Psoas muscle (tissue), 8 donors: Measurements from ENCODE around the gene ZNF521. TPM values are rescaled to one million over a fixed set of nuclear protein-coding genes. Genes with fewer than 3 reads are reported as not detected.
A peak's percentile ranks its signal among the peaks of the same experiment; 100 is the strongest.

Source experiments
- ATAC-seq, 4 donors: fragments of 200-7000 bp; cut with Tn5 transposase; one replicate each; pipeline ENCODE4 v1.9.1; 2020; ENCODE audit warnings: moderate library complexity in 3 of 4, mild to moderate bottlenecking in 2 of 4
- DNase-seq, 2 donors: peaks; one replicate each; pipeline ENCODE4 v3.0.0-alpha.2; 2020
- H3K27ac ChIP-seq: fragments of 200-600 bp; one replicate; pipeline ENCODE4 v1.8.0; 2022
- H3K27me3 ChIP-seq, 3 donors: fragments of 200-600 bp in 1 of 3; one replicate each; pipeline versions ENCODE4 v1.6.1 to v1.8.0; 2013 to 2022; ENCODE audit warnings: low read length in 2 of 3, mild to moderate bottlenecking in 2 of 3, moderate library complexity in 1 of 3; ENCODE audit not compliant: insufficient read depth in 3 of 3
- H3K36me3 ChIP-seq, 2 donors: fragments of 200-600 bp in 1 of 2; one replicate each; pipeline versions ENCODE4 v1.6.1 to v1.8.0; 2013 to 2022; ENCODE audit warnings: low read depth in 1 of 2, mild to moderate bottlenecking in 1 of 2, moderate library complexity in 1 of 2; ENCODE audit not compliant: insufficient read depth in 1 of 2
- H3K4me1 ChIP-seq: fragments of 200-600 bp; one replicate; pipeline ENCODE4 v1.8.0; 2022
- H3K4me3 ChIP-seq: fragments of 200-600 bp; one replicate; pipeline ENCODE4 v1.8.0; 2022; ENCODE audit warnings: mild to moderate bottlenecking
- H3K9me3 ChIP-seq: fragments of 200-600 bp; one replicate; pipeline ENCODE4 v1.8.0; 2022
- WGBS, 3 donors: extraction: QIAGEN DNeasy Blood & Tissue Kit; methylation state at CpG; one replicate each; pipeline versions ENCODE4 v1.1.6 to v1.1.7; 2013; 5-methylcytosine and 5-hydroxymethylcytosine counted together
- intact Hi-C, 2 donors: fragments of 100-400 bp; cut with DNase I; formaldehyde crosslinking; loops; one replicate each; pipeline versions ENCODE4 v1.11.0 to v1.14.2; 2022
- polyA plus RNA-seq, 3 donors: library from polyadenylated mRNA; stranded (reverse); fragments of 200-250 nt; gene quantifications; one replicate each; pipeline ENCODE4 v1.2.3, GENCODE V29; 2013
- total RNA-seq, 4 donors: library from RNA; stranded (reverse); fragmentation: NEBNext Ultra II Directional in 2 of 4; extraction: Animal tissue kit (Norgen Biotek cat#: 25700) in 2 of 4; gene quantifications; one replicate each; pipeline versions ENCODE4 v1.2.1 to v1.2.4, GENCODE V29; 2021 to 2023
- TF ChIP-seq, protein P1 (sequence below): fragments of 200-600 bp; IDR thresholded peaks from one replicate; pipeline ENCODE4 v1.8.0; 2022; ENCODE audit warnings: antibody characterized with exemption
- donor health status: healthy with polysubstance abuse.
- donor health status: DM: no; HTN: no; CAD: no; lungs with moderate emphysema.
- donor health status: Bipolar disorder and iron deficiency.
- donor health status: healthy.
- donor health status: DM: yes; HTN: yes; CAD: no.
- donor health status: DM: no; HTN: no; CAD: no.
- donor health status: DM: no; HTN: no; CAD: no.
- donor health status: DM: yes; HTN: yes; CAD: no.

The ZNF521 gene
- total and polyA plus RNA-seq, 7 donors: 1.8 to 13.2 (median 4.2) TPM

DNA sequence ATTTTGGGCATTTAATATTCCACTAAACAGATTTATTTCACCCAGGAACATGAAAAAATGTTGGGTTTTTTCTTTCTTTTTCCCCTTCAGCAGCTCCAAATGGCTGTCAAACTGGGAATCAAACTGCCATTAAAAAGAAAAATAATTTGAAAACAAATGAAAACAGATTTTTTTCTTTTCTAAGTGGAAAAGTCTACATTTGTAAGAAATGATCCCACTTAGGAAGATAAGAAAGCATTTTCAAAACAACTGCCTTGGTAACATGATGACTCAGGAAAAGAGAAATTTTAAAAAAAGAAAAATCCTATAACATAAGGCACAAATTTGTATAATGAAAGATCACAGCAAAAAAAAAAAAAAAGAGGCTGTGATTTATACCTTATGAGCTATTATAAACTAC lies 20.0 kb downstream of the ZNF521 start:
- H3K27me3 ChIP-seq: no peaks in the 10 kb centered on the region
- no peaks in the 10 kb centered on the region for H3K36me3 ChIP-seq
- TF ChIP-seq, protein P1, sequence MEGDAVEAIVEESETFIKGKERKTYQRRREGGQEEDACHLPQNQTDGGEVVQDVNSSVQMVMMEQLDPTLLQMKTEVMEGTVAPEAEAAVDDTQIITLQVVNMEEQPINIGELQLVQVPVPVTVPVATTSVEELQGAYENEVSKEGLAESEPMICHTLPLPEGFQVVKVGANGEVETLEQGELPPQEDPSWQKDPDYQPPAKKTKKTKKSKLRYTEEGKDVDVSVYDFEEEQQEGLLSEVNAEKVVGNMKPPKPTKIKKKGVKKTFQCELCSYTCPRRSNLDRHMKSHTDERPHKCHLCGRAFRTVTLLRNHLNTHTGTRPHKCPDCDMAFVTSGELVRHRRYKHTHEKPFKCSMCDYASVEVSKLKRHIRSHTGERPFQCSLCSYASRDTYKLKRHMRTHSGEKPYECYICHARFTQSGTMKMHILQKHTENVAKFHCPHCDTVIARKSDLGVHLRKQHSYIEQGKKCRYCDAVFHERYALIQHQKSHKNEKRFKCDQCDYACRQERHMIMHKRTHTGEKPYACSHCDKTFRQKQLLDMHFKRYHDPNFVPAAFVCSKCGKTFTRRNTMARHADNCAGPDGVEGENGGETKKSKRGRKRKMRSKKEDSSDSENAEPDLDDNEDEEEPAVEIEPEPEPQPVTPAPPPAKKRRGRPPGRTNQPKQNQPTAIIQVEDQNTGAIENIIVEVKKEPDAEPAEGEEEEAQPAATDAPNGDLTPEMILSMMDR: no peak
- H3K27ac ChIP-seq: no peak overlapping the region
- DNase-seq (no peak), ATAC-seq (no peak)
- intact Hi-C loops: no loop called here
- peaks cover 6% of the 10 kb centered on the region for H3K4me1 ChIP-seq
- H3K4me3 ChIP-seq: no peak overlapping the region
- H3K9me3 ChIP-seq: no peaks in the 10 kb centered on the region

DNA sequence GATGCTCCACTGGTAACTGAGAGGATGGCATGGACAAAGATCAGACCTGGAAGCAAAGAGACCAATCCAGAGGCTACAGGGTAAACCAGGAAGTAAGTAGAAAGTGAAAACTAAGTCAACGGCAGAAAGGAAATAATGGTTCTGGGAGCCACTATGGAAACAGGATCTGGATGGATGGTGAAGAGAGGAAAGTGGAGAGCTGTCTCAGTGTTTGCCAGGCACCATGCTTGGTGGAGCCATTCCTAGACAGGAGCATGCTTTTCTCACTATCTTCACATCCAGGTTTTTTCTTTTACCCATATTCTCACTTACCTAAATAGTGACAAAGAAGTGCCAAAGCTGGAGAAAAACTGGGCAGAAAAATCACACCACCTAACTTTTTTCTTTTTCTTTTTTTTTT lies 22.2 kb downstream of the ZNF521 start:
- no peak overlapping the region for H3K4me3 ChIP-seq
- 53 to 57% (median 53%) methylated on average over 1 of the region's 1 CpG for WGBS, 3 donors
- intact Hi-C loops: no loop called here
- ATAC-seq: no peak
- H3K4me1 ChIP-seq: peaks cover 18% of the 10 kb centered on the region
- H3K9me3 ChIP-seq: no peaks in the 10 kb centered on the region
- DNase-seq: no peak
- no peak overlapping the region for H3K27ac ChIP-seq
- no peaks in the 10 kb centered on the region for H3K36me3 ChIP-seq
- TF ChIP-seq, protein P1: no peak
- H3K27me3 ChIP-seq: no peaks in the 10 kb centered on the region

DNA sequence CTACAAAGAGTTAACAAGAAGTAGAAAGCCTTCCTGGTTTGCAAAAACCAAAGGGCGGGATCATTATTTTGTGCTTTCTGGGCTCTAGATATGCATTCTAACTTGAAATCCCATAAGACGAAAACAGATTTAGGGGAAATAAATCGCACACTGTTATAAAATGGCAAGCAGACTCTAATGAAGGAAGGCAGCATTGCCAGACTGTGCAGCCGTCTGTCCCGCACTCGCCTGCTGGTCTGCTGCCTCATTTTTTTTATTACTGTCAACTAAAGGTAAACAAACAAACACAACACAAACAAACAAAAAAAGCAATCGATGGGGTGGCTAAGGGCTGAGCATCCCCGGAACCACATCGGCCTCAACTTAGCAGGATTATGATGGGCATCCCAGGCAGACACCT lies 24.4 kb downstream of the ZNF521 start:
- H3K27me3 ChIP-seq: no peaks in the 10 kb centered on the region
- ATAC-seq (no peak), DNase-seq (no peak)
- TF ChIP-seq, protein P1: no peak
- H3K4me1 ChIP-seq: peaks cover 18% of the 10 kb centered on the region
- H3K9me3 ChIP-seq: no peaks in the 10 kb centered on the region
- H3K36me3 ChIP-seq: no peaks in the 10 kb centered on the region
- no peak overlapping the region for H3K27ac ChIP-seq
- H3K4me3 ChIP-seq: no peak overlapping the region
- 40 to 49% (median 42%) methylated on average over 9 of the region's 9 CpGs for whole genome bisulfite sequencing, 3 donors
- intact Hi-C loops: no loop called here

DNA sequence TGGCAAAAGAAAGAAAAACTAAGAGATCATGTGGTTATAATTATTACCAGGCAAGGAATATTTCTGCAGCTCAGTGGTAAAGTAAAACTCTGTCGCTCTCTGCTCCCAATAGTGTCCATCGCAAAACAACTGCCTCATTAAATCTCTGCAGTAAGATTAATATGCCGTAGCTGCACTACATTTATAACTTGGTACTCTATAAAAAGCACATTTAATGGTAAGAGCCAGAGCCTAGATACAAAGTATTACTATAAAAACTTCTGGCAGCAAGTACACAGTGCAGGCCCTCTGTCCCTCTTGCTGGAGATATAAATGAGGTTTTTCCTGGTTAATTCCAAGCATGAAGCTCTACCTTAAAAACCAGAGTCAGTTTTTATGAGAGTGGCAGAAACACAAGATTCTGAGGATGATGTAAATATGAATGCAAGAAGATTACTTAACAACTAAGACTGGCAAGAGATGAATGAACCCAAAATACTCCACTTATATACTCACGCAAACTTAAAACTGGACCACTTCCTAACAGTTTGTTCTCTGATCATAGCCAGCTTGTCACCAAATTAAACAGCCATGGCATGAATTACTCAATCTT lies 25.5 kb downstream of the ZNF521 start:
- no peak for DNase-seq
- peaks cover 0 to 4% of the 10 kb centered on the region in 2 donors for H3K36me3 ChIP-seq
- TF ChIP-seq, protein P1: no peak
- H3K27ac ChIP-seq: no peak overlapping the region
- intact Hi-C loops: no loop called here
- no peaks in the 10 kb centered on the region for H3K27me3 ChIP-seq
- H3K9me3 ChIP-seq: no peaks in the 10 kb centered on the region
- 25 to 32% (median 26%) methylated on average over 4 of the region's 4 CpGs for WGBS, 3 donors
- no peak overlapping the region for H3K4me3 ChIP-seq
- ATAC-seq: peak in 1 of 4 donors; percentile 41
- peaks cover 18% of the 10 kb centered on the region for H3K4me1 ChIP-seq

DNA sequence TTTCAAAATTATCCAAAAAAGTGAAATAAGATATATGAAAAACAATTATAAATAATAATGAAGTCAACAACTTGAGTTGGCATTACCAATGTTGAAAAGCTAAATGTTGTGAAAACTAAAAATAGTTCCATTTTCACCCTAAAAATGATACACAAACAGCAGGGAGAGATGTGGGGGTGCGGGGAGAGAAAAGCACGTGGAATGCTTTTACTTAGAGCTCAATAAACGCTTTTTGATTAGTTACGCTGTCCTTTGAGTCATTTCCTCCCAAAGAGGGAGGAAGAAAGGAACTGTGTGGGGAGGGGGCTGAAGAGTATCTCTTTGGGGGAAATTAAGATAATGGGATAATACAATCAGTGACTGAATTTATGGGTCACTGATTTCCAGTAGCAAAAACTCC lies 29.2 kb downstream of the ZNF521 start:
- no peak overlapping the region for H3K27ac ChIP-seq
- H3K4me1 ChIP-seq: peaks cover 12% of the 10 kb centered on the region
- no peaks in the 10 kb centered on the region for H3K9me3 ChIP-seq
- TF ChIP-seq, protein P1: no peak
- ATAC-seq (no peak), DNase-seq (no peak)
- intact Hi-C loops: no loop called here
- no peaks in the 10 kb centered on the region for H3K27me3 ChIP-seq
- 78 to 90% (median 78%) methylated on average over 4 of the region's 4 CpGs for WGBS, 3 donors
- H3K36me3 ChIP-seq: peaks cover 0 to 18% of the 10 kb centered on the region in 2 donors
- no peak overlapping the region for H3K4me3 ChIP-seq
